CD1c-positive myeloid dendritic cell (primary cell): ENCODE measurements around the gene ZNF169.
"Not testable (repeated sequence)": the region's sequence is repeated elsewhere in the genome, so short reads cannot be mapped to it uniquely, and the experiment has no call there.

Experiments used
- DNase-seq: peaks from one replicate; pipeline ENCODE4 v3.0.0-alpha.2; 2016; ENCODE audit errors: extremely low spot score

Gene ZNF169

DNA sequence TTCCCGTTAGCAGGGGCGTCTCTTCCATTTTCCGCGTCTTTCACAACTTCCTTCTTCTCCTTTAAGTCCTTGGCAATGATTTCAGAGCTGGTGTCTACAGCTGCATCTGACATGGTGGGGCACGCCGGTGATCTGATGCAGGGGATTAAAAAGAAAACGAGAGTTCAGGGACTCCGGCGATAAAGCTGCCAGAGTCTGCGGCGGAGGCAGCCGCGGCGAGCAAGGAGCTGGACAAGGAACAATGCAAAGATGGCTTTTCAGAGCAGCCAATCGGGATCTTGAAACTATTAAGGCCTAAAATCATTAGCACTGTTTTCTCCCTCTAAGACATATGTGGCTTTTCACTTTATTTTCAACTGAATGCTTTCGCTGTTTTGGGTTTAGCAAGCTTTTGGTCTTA lies 88.4 kb downstream of the ZNF169 start:
- not testable (repeated sequence) for DNase-seq

- not testable (repeated sequence) for DNase-seq
Measured at GRCh38 chr9:94348754-94349153, 89.7 kb downstream of the ZNF169 start.
